ENCODE results near the gene SIRT4.

- TF ChIP-seq, protein P1, sequence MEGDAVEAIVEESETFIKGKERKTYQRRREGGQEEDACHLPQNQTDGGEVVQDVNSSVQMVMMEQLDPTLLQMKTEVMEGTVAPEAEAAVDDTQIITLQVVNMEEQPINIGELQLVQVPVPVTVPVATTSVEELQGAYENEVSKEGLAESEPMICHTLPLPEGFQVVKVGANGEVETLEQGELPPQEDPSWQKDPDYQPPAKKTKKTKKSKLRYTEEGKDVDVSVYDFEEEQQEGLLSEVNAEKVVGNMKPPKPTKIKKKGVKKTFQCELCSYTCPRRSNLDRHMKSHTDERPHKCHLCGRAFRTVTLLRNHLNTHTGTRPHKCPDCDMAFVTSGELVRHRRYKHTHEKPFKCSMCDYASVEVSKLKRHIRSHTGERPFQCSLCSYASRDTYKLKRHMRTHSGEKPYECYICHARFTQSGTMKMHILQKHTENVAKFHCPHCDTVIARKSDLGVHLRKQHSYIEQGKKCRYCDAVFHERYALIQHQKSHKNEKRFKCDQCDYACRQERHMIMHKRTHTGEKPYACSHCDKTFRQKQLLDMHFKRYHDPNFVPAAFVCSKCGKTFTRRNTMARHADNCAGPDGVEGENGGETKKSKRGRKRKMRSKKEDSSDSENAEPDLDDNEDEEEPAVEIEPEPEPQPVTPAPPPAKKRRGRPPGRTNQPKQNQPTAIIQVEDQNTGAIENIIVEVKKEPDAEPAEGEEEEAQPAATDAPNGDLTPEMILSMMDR (IDR thresholded peaks at IDR 0.05) = no peak
- TF ChIP-seq POLR2A (IDR thresholded peaks at IDR 0.05) = no peak
These were observed 59.5 kb downstream of the SIRT4 start for GRCh38 chr12:120361506-120362208.
